Kasumi-1 (cell line): ENCODE results near the gene ASMTL.
"Not testable (repeated sequence)": the region's sequence is repeated elsewhere in the genome, so short reads cannot be mapped to it uniquely, and the experiment has no call there.

Experiments used
- DNase-seq, 2 experiments: peaks; one replicate each; lab custom pipeline; 2025; lab: John Stamatoyannopoulos, UW

Gene ASMTL

GRCh38 chrX:1453951-1454785 is 1.5 kb upstream of the ASMTL start:
- DNase-seq, result no peak

- no peak for DNase-seq
These were observed 680 bp upstream of the ASMTL start for GRCh38 chrX:1453395-1453783.

DNA sequence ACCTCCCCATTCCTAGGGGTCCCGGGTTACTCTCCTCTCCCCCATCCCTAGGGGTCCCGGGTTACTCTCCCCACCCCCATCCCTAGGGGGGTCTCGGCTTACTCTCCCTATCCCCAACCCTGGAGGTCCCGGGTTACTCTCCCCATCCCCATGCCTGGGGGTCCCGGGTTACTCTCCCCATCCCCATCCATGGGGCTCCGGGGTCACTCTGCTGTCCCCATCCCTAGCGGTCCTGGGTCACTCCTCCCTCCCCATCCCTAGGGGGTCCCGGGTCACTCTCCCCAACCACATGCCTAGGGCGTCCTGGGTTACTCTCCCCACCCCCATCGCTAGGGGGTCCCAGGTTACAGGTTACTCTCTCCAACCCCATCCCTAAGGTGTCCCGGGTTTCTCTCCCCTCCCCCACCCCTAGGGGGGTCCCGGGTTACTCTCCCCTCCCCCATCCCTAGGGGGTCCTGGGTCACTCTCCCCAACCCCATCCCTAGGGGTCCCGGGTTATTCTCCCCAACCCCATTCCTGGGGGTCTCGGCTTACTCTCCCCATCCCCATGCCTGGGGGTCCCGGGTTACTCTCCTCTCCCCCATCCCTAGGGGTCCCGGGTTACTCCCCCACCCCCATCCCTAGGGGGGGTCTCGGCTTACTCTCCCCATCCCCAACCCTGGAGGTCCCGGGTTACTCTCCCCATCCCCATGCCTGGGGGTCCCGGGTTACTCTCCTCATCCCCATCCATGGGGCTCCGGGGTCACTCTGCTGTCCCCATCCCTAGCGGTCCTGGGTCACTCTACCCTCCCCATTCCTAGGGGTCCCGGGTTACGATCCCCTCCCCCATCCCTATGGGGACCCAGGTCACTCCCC is 821 bp downstream of the ASMTL start:
- no peak for DNase-seq

DNA sequence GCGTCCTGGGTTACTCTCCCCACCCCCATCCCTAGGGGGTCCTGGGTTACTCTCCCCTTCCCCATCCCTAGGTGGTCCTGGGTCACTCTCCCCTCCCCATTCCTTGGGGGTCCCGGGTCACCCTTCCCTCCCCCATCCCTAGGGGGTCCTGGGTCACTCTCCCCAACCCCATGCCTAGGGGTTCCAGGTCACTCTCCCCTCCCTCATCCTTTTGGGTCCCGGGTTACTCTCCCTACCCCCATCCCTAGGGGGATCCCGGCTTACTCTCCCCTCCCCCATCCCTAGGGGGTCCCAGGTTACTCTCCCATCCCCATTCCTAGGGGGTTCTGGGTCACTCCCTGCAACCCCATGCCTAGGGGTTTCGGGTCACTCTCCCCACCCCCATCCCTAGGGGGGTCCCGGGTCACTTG is 1.5 kb downstream of the ASMTL start:
- no peak for DNase-seq

GRCh38 chrX:1450361-1451161 is 2.1 kb downstream of the ASMTL start:
- DNase-seq, result no peak

DNA sequence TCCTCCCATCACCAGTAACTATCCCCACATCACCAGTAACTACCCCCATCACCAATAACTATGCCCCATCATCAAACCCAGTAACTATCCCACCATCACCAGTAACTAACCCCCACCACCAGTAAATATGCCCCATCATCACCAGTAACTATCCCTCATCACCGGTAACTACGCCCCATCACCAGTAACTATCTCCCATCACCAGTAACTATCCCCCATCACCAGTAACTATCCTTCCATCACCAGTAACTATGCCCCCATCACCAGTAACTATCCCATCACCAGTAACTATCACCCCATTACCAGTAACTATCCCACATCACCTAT is 2.9 kb downstream of the ASMTL start:
- no peak for DNase-seq

DNA sequence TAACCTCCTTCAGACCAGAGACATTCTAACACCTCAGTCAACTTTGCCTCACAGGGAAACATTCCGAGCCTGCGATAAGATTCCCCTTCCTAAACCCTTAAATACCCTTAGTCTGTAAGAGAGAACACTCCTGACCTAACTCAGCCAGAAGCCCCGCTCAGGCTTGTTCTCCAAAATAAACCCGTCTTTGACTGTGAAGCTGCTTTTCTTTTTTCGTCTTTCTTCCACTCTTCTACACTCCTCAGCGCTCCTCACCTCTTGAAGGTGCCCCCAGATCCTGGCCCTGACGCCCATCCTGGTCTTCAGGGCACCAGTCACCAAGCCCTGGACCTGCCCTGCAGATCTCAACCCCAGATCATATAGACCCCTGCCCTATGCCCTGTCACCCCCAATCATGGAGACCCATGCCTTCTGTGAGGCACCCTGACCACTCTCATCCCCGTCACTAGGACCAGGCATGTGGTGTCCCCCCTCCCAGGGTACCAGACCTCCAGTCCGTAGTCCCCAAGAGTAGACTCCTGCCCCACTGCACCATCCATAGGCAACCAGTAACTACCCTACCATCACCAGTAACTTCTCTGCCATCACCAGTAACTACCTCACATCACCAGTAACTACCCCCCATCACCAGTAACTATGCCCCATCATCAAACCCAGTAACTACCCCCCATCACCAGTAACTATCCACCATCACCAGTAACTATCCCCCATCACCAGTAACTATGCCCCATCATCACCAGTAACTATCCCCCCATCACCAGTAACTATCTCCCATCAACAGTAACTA is 3.5 kb downstream of the ASMTL start:
- DNase-seq, result no peak

- DNase-seq, result not testable (repeated sequence)
These were observed 4.1 kb downstream of the ASMTL start for GRCh38 chrX:1448573-1449001.

- not testable (repeated sequence) for DNase-seq
These were observed 4.6 kb downstream of the ASMTL start for GRCh38 chrX:1447969-1448572.

DNA sequence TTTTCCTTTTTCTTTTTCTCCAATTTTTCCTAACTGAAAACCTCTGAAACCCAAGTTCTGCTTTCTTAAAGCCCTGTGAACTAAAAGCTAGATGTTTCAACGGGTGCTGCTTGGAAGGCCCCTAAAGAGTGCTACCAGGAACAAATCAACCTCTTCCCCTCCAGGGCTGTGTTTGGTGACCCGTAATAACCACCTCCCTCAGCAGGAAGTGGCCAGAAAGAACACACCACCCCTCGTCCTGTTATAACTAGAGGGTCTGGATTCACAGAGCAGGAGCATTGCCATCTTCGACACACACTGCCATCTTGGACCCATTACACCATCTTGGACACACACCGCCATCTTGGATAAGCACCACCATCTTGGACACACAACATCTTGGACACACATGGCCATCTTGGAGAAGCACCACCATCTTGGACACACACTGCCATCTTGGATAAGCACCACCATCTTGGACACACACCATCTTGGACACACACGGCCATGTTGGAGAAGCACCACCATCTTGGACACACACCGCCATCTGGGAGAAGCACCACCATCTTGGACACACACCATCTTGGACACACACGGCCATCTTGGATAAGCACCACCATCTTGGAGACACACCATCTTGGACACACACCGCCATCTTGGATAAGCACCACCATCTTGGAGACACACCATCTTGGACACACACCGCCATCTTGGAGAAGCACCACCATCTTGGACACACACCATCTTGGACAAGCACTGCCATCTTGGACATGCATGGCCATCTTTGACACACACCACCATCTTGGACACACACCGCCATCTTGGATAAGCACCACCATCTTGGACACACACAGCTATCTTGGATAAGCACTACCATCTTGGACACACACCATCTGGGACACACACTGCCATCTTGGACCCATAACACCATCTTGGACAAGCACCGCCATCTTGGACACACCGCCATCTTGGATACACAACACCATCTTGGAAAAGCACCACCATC is 5.4 kb downstream of the ASMTL start:
- not testable (repeated sequence) for DNase-seq

- DNase-seq, result no peak
These were observed 7.9 kb downstream of the ASMTL start for GRCh38 chrX:1444561-1445500.

DNA sequence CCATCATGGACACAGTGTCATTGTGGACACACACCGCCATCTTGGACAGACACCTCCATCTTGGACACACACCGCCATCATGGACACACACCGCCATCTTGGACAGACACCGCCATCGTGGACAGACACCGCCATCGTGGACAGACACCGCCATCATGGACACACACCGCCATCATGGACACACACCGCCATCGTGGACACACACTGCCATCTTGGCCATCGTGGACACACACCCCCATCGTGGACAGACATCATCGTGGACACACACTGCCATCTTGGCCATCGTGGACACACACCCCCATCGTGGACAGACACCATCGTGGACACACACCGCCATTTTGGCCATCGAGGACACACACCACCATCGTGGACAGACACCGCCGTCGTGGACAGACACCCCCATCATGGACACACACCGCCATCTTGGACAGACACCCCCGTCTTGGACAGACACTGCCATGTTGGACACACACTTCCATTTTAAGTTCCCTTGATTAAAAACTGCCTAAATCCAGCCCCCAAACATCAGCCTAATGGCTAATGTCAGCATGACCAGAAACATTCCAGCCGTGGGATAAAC is 9.1 kb downstream of the ASMTL start:
- no peak for DNase-seq

DNA sequence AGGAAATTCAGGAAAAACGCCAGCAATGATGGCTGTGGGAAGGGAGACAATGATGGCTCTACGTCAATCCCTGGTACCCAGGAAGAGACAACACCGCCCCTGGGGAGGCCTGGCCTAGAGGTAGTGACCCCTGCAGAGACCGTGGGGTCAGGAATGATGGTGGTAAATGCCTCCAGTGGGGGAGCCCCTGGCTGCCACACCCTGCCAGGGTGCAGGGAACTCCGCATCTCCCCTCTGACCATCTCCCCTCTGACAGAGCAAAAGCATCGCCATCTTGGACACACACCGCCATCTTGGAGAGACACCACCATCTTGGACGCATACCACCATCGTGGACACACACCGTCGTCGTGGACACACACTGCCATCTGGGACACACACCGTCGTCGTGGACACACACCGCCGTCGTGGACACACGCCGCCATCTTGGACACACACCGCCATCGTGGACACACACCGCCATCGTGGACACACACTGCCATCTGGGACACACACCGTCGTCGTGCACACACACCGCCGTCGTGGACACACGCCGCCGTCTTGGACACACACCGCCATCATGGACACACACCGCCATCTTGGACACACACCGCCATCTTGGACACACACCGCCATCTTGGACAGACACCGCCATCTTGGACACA is 9.9 kb downstream of the ASMTL start:
- DNase-seq, result no peak

GRCh38 chrX:1442016-1442665 is 10.6 kb downstream of the ASMTL start:
- no peak for DNase-seq

DNA sequence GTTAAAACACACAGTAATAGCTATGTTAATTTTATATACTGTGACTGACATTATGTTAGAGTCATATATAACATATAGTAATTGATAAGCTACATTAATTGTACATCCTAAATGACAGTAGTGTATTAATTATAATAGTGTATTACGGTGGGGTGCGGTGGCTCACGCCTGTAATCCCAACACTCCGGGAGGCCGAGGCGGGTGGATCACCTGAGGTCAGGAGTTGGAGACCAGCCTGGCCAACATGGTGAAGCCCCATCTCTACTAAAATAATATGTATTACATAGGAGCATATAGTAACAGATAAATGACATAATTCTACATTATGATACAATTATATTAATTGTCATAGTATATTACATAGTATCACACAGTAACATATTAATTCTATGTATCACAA is 12.2 kb downstream of the ASMTL start:
- no peak for DNase-seq

- no peak for DNase-seq
These were observed 17.3 kb downstream of the ASMTL start for GRCh38 chrX:1435241-1435895.

GRCh38 chrX:1434871-1435240 is 17.9 kb downstream of the ASMTL start:
- no peak for DNase-seq
